ENCODE measurements around the gene BBS4. TPM values are rescaled to one million over a fixed set of nuclear protein-coding genes. Genes with fewer than 3 reads are reported as not detected.

BBS4 gene
- total and polyA plus RNA-seq, 2 of the 4 experiments (the other 2 are of a cell fraction), result 15.8 to 21.0 TPM

- no peak overlapping the region for H3K4me2 ChIP-seq (ENCODE audit: low read depth, low read length)
- no peak overlapping the region for H2BK20ac ChIP-seq (ENCODE audit: low read depth, low read length)
- H2AFZ ChIP-seq (replicated peaks; ENCODE audit: low read length, poor library complexity), result no peak overlapping the region
- peaks cover 21% of the 10 kb centered on the region for H3K36me3 ChIP-seq (ENCODE audit: control insufficient read depth, insufficient read depth, low read length)
- no peak overlapping the region for H2AK5ac ChIP-seq (ENCODE audit: low read depth, low read length)
- no peak overlapping the region for H3K14ac ChIP-seq (replicated peaks; ENCODE audit: low read depth, low read length)
- no TSS peak for BruUV-seq (replicated peaks)
- no peak overlapping the region for H4K91ac ChIP-seq (ENCODE audit: insufficient read depth, low read depth, low read length)
- TF ChIP-seq MAZ (IDR thresholded peaks at IDR 0.05; ENCODE audit: borderline replicate concordance, low read depth, low read length) (no peak), ELK1 (IDR thresholded peaks at IDR 0.05; ENCODE audit: borderline replicate concordance, low read depth, low read length) (no peak), BHLHE40 (IDR thresholded peaks at IDR 0.05; ENCODE audit: low read depth, low read length) (no peak), MAFK (IDR thresholded peaks at IDR 0.05; ENCODE audit: low read depth, low read length) (no peak), POLR2A (IDR thresholded peaks at IDR 0.05; ENCODE audit: low read depth, low read length) (no peak), MXI1 (IDR thresholded peaks at IDR 0.05; ENCODE audit: borderline replicate concordance, low read depth, low read length) (no peak), RAD21 (IDR thresholded peaks at IDR 0.05; ENCODE audit: low read length) (no peak), RFX5 (IDR thresholded peaks at IDR 0.05; ENCODE audit: low read depth, low read length) (no peak), CTCF (conservative IDR thresholded peaks at IDR 0.05; ENCODE audit: low read depth, low read length) (no peak), RCOR1 (IDR thresholded peaks at IDR 0.05; ENCODE audit: insufficient replicate concordance, low read length) (no peak)
- H4K5ac ChIP-seq (ENCODE audit: low read depth, low read length), result no peak overlapping the region
- WGBS, 2 experiments (ENCODE audit: extremely low coverage in 2 of 2, insufficient read length in 1 of 2), result 100% methylated on average over 1 of the region's 2 CpGs; no CpG with 5 or more reads in 1 of the 2 experiments
- H4K20me1 ChIP-seq (ENCODE audit: insufficient read depth, low read length), result no peaks in the 10 kb centered on the region; the same call in 1 of the 2 replicates
- intact Hi-C loops (cut with micrococcal nuclease) (loop anchor here (2.0 kb wide), 1 partner anchor 457 kb away; no protein-coding TSS in a partner anchor), dilution Hi-C loops (cut with HindIII; ENCODE audit: low sequenced_read_pairs, unreplicated experiment) (no loop called here), in situ Hi-C loops (cut with MboI; ENCODE audit: low sequenced_read_pairs) (no loop called here)
- no peak overlapping the region for H2BK5ac ChIP-seq (ENCODE audit: low read depth, low read length, poor library complexity, severe bottlenecking)
- no peak overlapping the region for H3K23ac ChIP-seq (ENCODE audit: low read depth, low read length)
- no peak overlapping the region for H3K56ac ChIP-seq (ENCODE audit: extremely low read depth, insufficient read depth, low read length)
- POLR2A ChIA-PET (ENCODE audit: unreplicated experiment), result no interaction called here
- CTCF ChIA-PET, result no interaction called here
- no peak overlapping the region for H3K9ac ChIP-seq (ENCODE audit: low read depth, low read length)
- no peaks in the 10 kb centered on the region; a peak in 2 of 4 replicates for H3K79me1 ChIP-seq (ENCODE audit: low read depth in 1 of 2, low read length in 2 of 2)
- no peak overlapping the region for H3K4me3 ChIP-seq (ENCODE audit: insufficient read depth, low read depth, low read length)
- no peaks in the 10 kb centered on the region for H3K27me3 ChIP-seq (ENCODE audit: control insufficient read depth, insufficient read depth, low read length)
- H3K9me3 ChIP-seq (ENCODE audit: control insufficient read depth, insufficient read depth, low read length), result no peaks in the 10 kb centered on the region
- ATAC-seq (ENCODE audit: low read depth) (no peak), DNase-seq (no peak)
- H2BK120ac ChIP-seq (ENCODE audit: low read depth, low read length), result no peak overlapping the region
- H3K18ac ChIP-seq (ENCODE audit: low read depth, low read length), result no peak overlapping the region
- H3K9me1 ChIP-seq (ENCODE audit: insufficient read depth, low read length), result peaks cover 11% of the 10 kb centered on the region
- no peak overlapping the region for H3K27ac ChIP-seq (ENCODE audit: insufficient read depth, low read length)
- H3K4me1 ChIP-seq (ENCODE audit: control insufficient read depth, insufficient read depth, low read length), result peaks cover 4% of the 10 kb centered on the region
- H2AK9ac ChIP-seq (replicated peaks; ENCODE audit: low read depth, low read length, poor library complexity), result no peak overlapping the region
- H2BK15ac ChIP-seq (ENCODE audit: low read depth, low read length), result no peak overlapping the region
- no peak overlapping the region for H3K4ac ChIP-seq (ENCODE audit: low read depth, low read length)
- H4K8ac ChIP-seq (ENCODE audit: low read depth in 2 of 2, low read length in 2 of 2), result no peak overlapping the region
Measured at GRCh38 chr15:72733941-72734738, 48.1 kb downstream of the BBS4 start.
